ENCODE results near the gene CADPS.

DNA sequence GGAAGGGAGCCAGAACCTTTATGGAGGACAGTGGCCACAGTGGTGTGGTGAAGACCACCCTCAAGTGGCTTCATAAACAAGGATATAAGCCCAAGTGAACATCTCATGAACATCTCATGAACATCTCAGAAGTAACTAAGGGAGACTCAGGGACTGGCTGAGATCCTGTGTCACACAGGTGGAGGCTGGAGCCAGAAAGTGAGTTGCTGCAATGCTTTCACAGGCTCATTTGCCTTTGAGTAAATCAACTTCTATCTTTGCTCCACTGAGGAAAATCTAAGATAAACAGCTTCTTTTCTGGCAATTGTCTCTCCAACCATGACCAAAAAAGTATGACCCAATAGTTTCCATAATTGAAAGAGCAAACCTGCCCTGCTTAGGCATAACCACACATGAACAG, 152.9 kb downstream of the CADPS start:
- TF ChIP-seq CTCF (IDR thresholded peaks at IDR 0.05) (no peak), POLR2A (IDR thresholded peaks at IDR 0.05) (no peak)
